ENCODE data around the gene TMCO2.

The TMCO2 gene

DNA sequence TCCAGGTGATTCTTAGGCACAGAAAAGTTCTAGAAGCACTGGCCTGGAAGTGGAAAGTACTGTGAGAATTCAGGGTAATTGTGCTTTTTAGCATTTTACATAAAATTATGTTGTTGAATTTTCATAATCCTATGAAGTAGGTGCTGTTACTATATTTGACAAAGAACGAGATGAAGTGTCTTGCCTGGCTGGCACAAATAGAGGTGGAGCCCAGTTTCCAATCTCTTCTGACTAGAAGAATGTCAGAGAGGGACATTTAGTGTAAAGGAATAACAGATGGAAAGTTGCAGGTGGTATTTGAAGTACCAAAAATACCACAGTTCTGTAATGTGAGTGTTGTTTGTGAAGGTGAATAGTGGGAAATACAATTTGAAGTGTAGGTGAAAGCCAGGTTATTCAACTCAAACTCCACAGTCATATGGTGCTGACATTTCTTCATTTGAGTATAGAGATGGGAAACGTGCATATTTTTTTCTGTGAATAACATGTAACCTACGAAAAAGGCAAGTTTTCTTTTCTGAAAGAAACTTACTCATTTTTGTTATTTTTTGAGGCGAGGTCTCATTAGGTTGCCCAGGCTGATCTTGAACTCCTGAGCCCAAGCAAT is 3.5 kb upstream of the TMCO2 start:
- in situ Hi-C loops (cut with HindIII; ENCODE audit: low sequenced_read_pairs) = no loop called here

DNA sequence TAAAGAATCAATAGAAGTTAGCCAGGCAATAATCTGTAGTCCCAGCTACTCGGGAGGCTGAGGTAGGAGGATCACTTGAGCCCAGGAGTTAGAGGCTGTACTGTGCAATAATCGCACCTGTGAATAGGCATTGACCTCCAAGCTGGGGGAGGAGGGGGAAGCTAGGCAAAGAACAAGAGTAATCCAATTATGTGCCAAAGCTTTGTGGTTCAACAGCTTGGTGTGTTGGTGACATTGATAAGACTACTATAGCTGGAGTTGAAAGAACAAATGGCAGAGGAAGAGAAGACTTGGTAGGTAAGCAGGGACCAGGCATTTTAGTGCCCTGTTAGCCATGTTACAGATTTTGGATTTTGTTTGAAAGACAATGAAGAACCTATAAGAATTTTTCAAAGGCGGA is 2.1 kb upstream of the TMCO2 start:
- no peak for DNase-seq (ENCODE audit: low read depth, low spot score)
- TF ChIP-seq, protein P1, sequence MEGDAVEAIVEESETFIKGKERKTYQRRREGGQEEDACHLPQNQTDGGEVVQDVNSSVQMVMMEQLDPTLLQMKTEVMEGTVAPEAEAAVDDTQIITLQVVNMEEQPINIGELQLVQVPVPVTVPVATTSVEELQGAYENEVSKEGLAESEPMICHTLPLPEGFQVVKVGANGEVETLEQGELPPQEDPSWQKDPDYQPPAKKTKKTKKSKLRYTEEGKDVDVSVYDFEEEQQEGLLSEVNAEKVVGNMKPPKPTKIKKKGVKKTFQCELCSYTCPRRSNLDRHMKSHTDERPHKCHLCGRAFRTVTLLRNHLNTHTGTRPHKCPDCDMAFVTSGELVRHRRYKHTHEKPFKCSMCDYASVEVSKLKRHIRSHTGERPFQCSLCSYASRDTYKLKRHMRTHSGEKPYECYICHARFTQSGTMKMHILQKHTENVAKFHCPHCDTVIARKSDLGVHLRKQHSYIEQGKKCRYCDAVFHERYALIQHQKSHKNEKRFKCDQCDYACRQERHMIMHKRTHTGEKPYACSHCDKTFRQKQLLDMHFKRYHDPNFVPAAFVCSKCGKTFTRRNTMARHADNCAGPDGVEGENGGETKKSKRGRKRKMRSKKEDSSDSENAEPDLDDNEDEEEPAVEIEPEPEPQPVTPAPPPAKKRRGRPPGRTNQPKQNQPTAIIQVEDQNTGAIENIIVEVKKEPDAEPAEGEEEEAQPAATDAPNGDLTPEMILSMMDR (IDR thresholded peaks at IDR 0.05; ENCODE audit: low read depth, low read length) = no peak
- in situ Hi-C loops (cut with HindIII; ENCODE audit: low sequenced_read_pairs) = no loop called here
- no peak overlapping the region for H3K4me3 ChIP-seq (ENCODE audit: low read depth, low read length)

More for the DNA sequence above, 3.5 kb upstream of the TMCO2 start:
- TF ChIP-seq, protein P1 (IDR thresholded peaks at IDR 0.05; ENCODE audit: low read depth, low read length) = no peak
- no peak overlapping the region for H3K4me3 ChIP-seq (ENCODE audit: low read depth, low read length)
- no peak for DNase-seq (ENCODE audit: low read depth, low spot score)

DNA sequence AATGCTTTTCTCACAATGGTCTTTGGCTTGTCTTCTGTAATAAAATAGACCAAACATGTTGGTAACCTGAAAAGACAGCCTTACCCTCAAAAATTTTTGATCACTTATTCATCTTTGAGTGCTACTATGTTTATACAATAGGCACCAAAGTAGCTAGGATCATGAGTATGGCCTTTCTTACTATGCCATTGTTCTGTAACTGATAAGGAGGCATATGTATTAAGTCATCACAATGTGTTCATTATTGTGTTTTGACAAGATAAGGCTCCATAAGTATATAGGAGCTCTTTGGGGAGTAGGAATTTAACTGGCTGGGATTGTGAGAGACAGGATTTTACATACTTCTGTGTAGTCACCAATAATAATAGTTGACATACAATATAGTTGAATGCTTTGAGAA is 675 bp downstream of the TMCO2 start:
- TF ChIP-seq, protein P1 (IDR thresholded peaks at IDR 0.05; ENCODE audit: low read depth, low read length) = no peak
- no peak overlapping the region for H3K4me3 ChIP-seq (ENCODE audit: low read depth, low read length)
- in situ Hi-C loops (cut with HindIII; ENCODE audit: low sequenced_read_pairs) = no loop called here
- no peak for DNase-seq (ENCODE audit: low read depth, low spot score)

DNA sequence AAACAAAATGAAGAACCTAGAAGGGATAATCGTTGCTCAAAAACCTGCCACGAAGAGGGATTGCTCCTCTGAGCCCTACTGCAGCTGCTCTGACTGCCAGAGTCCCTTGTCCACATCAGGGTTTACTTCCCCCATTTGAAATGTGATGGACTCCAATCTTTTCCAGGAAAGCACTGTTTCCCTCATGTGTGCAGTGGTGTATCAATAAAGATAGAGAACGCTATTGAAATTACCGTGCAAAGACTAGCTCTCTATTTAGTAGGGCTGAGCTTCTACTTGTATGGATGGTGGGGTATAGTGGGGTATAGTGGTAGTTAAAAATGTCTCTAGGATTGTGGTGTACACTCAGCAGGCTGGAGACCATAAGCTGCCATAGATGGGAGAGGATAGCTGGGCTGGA is 3.7 kb downstream of the TMCO2 start:
- no peak for DNase-seq (ENCODE audit: low read depth, low spot score)
- H3K4me3 ChIP-seq (ENCODE audit: low read depth, low read length) = no peak overlapping the region
- TF ChIP-seq, protein P1 (IDR thresholded peaks at IDR 0.05; ENCODE audit: low read depth, low read length) = no peak
- in situ Hi-C loops (cut with HindIII; ENCODE audit: low sequenced_read_pairs) = no loop called here

DNA sequence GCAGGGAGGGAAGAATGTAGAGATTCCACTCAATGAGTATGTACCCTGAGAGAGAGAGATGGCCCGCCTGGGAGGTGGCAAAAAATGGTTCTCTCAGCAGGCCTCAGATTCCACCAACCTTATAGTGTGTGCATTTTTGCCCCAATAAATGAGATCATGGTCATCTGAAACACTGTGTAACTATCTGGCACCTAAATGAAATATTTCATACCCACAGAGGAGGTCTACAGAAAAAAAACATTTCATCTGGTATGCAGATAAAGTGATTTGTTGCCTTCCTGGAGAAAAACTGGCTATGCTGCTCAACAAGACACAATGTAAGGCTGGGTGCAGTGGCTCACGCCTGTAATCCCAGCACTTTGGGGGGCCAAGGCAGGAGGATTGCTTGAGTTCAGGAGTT is 4.9 kb downstream of the TMCO2 start:
- in situ Hi-C loops (cut with HindIII; ENCODE audit: low sequenced_read_pairs) = no loop called here
- TF ChIP-seq, protein P1 (IDR thresholded peaks at IDR 0.05; ENCODE audit: low read depth, low read length) = no peak
- H3K4me3 ChIP-seq (ENCODE audit: low read depth, low read length) = no peak overlapping the region
- DNase-seq (ENCODE audit: low read depth, low spot score) = no peak

DNA sequence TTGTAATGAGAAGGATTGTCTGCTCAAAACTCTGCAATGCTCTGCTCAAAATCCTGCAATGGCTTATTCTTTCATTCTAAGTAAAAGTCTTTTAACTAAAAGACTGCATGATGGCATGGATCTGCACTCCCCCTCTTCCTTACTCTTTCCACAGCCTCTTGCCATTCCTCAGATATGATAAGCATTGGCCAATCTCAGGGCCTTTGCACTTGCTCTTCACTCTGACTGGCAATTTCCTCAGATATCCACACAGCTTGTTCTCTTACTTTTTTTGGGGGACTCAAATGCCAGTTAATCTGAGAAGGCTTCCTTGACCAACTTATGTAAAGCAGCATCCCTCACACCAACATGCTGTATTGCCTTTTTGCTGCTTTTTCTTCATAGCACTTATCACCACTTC is 7.5 kb downstream of the TMCO2 start:
- TF ChIP-seq, protein P1 (IDR thresholded peaks at IDR 0.05; ENCODE audit: low read depth, low read length) = no peak
- no peak overlapping the region for H3K4me3 ChIP-seq (ENCODE audit: low read depth, low read length)
- in situ Hi-C loops (cut with HindIII; ENCODE audit: low sequenced_read_pairs) = no loop called here
- DNase-seq (ENCODE audit: low read depth, low spot score) = no peak
